ENCODE measurements around the gene PLCD3.

DNA sequence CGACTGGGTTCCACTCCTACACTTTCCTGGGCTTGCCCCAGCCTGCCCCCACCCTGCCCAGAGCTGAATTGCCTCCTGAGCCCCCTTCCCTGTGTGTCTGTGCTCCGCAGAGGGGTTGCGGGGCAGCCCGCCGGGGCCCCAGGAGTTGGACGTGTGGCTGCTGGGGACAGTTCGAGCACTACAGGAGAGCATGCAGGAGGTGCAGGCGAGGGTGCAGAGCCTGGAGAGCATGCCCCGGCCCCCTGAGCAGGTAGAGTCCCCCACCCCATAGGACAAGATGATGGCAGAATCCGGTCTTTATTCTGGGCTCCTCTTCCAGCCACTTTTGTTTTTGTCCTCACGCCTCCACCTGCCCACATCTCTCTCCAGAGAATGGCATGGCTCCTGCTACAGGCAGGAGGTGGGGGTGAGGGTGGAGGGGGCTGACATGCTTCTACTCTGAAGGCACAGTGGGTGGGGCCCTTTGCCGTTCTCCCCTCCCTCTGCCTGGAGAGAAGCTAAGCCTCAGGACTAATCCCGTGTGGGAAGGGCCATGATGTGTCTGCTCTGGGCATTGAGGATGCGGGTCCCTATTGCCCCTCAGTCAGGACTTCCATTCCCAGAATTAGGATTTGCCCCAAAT lies 6.7 kb upstream of the PLCD3 start:
- TF ChIP-seq, protein P1, sequence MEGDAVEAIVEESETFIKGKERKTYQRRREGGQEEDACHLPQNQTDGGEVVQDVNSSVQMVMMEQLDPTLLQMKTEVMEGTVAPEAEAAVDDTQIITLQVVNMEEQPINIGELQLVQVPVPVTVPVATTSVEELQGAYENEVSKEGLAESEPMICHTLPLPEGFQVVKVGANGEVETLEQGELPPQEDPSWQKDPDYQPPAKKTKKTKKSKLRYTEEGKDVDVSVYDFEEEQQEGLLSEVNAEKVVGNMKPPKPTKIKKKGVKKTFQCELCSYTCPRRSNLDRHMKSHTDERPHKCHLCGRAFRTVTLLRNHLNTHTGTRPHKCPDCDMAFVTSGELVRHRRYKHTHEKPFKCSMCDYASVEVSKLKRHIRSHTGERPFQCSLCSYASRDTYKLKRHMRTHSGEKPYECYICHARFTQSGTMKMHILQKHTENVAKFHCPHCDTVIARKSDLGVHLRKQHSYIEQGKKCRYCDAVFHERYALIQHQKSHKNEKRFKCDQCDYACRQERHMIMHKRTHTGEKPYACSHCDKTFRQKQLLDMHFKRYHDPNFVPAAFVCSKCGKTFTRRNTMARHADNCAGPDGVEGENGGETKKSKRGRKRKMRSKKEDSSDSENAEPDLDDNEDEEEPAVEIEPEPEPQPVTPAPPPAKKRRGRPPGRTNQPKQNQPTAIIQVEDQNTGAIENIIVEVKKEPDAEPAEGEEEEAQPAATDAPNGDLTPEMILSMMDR (optimal IDR thresholded peaks at IDR 0.05 in 1 of 3, IDR thresholded peaks at IDR 0.05 in 1 of 3, conservative IDR thresholded peaks at IDR 0.05 in 1 of 3; ENCODE audit: extremely low read depth in 1 of 3, insufficient read depth in 2 of 3, low read length in 3 of 3), result no peak
- no peak for TF ChIP-seq EZH2 (IDR thresholded peaks at IDR 0.05; ENCODE audit: low read length)
